H1 (cell line): ENCODE measurements around the gene PBX2. TPM values are rescaled to one million over a fixed set of nuclear protein-coding genes. Genes with fewer than 3 reads are reported as not detected.

ENCODE experiments used
- ATF3 ChIP-seq: IDR thresholded peaks from 2 replicates; pipeline ENCODE4 v1.6.1; 2011; ENCODE audit warnings: low read depth, mild to moderate bottlenecking, low read length; ENCODE audit not compliant: insufficient read depth
- CBX8 ChIP-seq: fragments of 300-800, 300-1000 bp; sonication (generic); IDR thresholded peaks from 2 replicates; pipeline ENCODE4 v1.7.1; 2016; ENCODE audit warnings: low read depth, low read length, borderline replicate concordance
- CHD7 ChIP-seq: fragments of 300-600 bp; sonication (generic); IDR thresholded peaks from 2 replicates; pipeline ENCODE4 v1.7.1; 2012; ENCODE audit warnings: low read length, moderate library complexity, mild to moderate bottlenecking, inconsistent platforms; ENCODE audit not compliant: insufficient replicate concordance
- GTF2F1 ChIP-seq: IDR thresholded peaks from 2 replicates; pipeline ENCODE4 v1.6.1; 2012; ENCODE audit warnings: low read depth, low read length, improper control_type of control experiment, borderline replicate concordance
- HDAC2 ChIP-seq, 2 experiments: fragments of 300-600 bp in 1 of 2; sonication (generic) in 1 of 2; IDR thresholded peaks; 2 replicates each; pipeline ENCODE4 v1.6.1; 2011 to 2012; ENCODE audit warnings: low read depth in 2 of 2, low read length in 2 of 2, mild to moderate bottlenecking in 2 of 2, moderate library complexity in 2 of 2, borderline replicate concordance in 1 of 2, inconsistent platforms in 1 of 2
- JUND ChIP-seq: IDR thresholded peaks from 2 replicates; pipeline ENCODE4 v1.6.1; 2011; ENCODE audit warnings: mild to moderate bottlenecking, improper control_type of control experiment, low read length
- KDM1A ChIP-seq: fragments of 200-600, 300-600 bp; sonication (generic); IDR thresholded peaks from 2 replicates; pipeline ENCODE4 v1.7.1; 2016; ENCODE audit warnings: mild to moderate bottlenecking, low read length, borderline replicate concordance
- NRF1 ChIP-seq: IDR thresholded peaks from 2 replicates; pipeline ENCODE4 v1.6.1; 2011; ENCODE audit warnings: mild to moderate bottlenecking, low read depth, low read length, improper control_type of control experiment
- SP1 ChIP-seq: IDR thresholded peaks from 2 replicates; pipeline ENCODE4 v1.6.1; 2011; ENCODE audit warnings: low read depth, low read length
- SP2 ChIP-seq: IDR thresholded peaks from 2 replicates; pipeline ENCODE4 v1.6.1; 2012; ENCODE audit warnings: mild to moderate bottlenecking, low read length, inconsistent platforms
- ZNF274 ChIP-seq: IDR thresholded peaks from 2 replicates; pipeline ENCODE4 v1.7.0; 2012; ENCODE audit warnings: low read length, borderline replicate concordance; ENCODE audit errors: extremely low read depth
- polyA plus RNA-seq, 7 experiments: library from polyadenylated mRNA; depleted of rRNA in 3 of 7; stranded (reverse) in 5 of 7; unstranded in 2 of 7; fragments of >200 nt in 5 of 7; fragments of 200-250 nt in 2 of 7; gene quantifications; 1 replicate in 5 of 7; 2 replicates in 1 of 7; 4 replicates in 1 of 7; pipeline versions ENCODE4 v1.2.1 to v1.2.3, GENCODE V29; 2011 to 2013; ENCODE audit warnings: missing spikeins in 2 of 7, mixed read lengths in 2 of 7
- total RNA-seq: library from RNA; stranded (reverse); fragmentation: NEBNext Ultra II Directional; extraction: Animal tissue kit (Norgen Biotek cat#: 25700); gene quantifications from 2 replicates; pipeline ENCODE4 v1.2.1, GENCODE V29; 2021

PBX2 gene
- total and polyA plus RNA-seq, 2 of the 8 experiments (the other 6 are each of a cell fraction or from before 2014, with no cell fraction given): 102 to 130 TPM

- TF ChIP-seq CHD7 (no peak), CBX8 (no peak), GTF2F1 (no peak), HDAC2 (IDR thresholded peaks at IDR 0.05; ENCODE audit: borderline replicate concordance in 1 of 2, low read depth in 2 of 2, low read length in 2 of 2) (no peak), ZNF274 (no peak), JUND (no peak), ATF3 (no peak), KDM1A (no peak), SP2 (no peak), SP1 (no peak), NRF1 (no peak)
Observed at GRCh38 chr6:32181148-32181702, 8.8 kb downstream of the PBX2 start (continued).
